Prostate gland (tissue), 2 donors: Measurements from ENCODE around the gene LZTS2.

Experiments
- POLR2A ChIP-seq: fragments of 450-650 bp; IDR thresholded peaks from one replicate; pipeline ENCODE4 v1.6.1; 2016; ENCODE audit warnings: antibody characterized with exemption, mild to moderate bottlenecking
- TF ChIP-seq, protein P1 (sequence below), 4 experiments: fragments of 200-600 bp in 2 of 4; fragments of 450-650 bp in 2 of 4; sonication (generic) in 2 of 4; IDR thresholded peaks; 1 replicate in 3 of 4; 2 replicates in 1 of 4; pipeline ENCODE4 v1.5.1; 2016 to 2019; ENCODE audit warnings: antibody characterized with exemption in 4 of 4, mild to moderate bottlenecking in 2 of 4, moderate library complexity in 2 of 4

DNA sequence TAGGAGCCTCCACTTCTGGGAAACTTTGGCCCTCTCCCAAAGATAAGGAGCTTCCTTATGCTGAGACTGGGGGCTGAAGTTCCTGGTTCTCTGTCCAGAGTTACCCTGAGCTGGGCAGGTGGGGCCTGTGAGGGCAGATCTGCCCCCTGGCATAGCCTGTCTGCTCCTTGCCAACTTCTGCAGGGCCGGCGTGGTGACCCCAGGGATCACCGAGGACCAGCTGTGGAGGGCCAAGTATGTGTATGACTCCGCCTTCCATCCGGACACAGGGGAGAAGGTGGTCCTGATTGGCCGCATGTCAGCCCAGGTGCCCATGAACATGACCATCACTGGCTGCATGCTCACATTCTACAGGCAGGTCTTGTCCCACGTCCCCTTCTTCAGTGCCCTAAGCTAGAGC is 35.7 kb downstream of the LZTS2 start:
- TF ChIP-seq, protein P1, sequence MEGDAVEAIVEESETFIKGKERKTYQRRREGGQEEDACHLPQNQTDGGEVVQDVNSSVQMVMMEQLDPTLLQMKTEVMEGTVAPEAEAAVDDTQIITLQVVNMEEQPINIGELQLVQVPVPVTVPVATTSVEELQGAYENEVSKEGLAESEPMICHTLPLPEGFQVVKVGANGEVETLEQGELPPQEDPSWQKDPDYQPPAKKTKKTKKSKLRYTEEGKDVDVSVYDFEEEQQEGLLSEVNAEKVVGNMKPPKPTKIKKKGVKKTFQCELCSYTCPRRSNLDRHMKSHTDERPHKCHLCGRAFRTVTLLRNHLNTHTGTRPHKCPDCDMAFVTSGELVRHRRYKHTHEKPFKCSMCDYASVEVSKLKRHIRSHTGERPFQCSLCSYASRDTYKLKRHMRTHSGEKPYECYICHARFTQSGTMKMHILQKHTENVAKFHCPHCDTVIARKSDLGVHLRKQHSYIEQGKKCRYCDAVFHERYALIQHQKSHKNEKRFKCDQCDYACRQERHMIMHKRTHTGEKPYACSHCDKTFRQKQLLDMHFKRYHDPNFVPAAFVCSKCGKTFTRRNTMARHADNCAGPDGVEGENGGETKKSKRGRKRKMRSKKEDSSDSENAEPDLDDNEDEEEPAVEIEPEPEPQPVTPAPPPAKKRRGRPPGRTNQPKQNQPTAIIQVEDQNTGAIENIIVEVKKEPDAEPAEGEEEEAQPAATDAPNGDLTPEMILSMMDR (IDR thresholded peaks at IDR 0.05): no peak
- no peak for TF ChIP-seq POLR2A
